ENCODE results near the gene ACTL7A. TPM values are rescaled to one million over a fixed set of nuclear protein-coding genes. Genes with fewer than 3 reads are reported as not detected.

The ACTL7A gene
- total and polyA plus RNA-seq, 2 experiments from 2014 or later: not detected

DNA sequence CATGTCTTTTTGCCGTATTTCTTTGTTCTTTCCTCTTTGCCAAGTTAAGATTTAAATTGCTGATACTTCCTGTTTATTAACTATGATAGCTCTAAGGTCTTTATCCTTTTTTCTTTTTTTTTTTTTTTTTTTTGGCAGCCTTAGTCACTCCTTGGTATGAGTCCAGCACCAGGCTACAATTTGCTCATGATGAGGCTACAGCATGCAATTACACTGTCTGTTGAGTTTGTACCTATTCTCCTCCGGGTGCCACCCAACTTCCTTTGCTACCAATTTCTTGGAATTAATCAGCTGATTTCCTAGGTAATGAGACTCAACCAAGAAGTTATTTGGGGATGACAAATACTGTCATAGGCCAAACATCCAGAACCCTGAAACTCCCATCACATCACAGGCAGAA is 31.8 kb upstream of the ACTL7A start (continued):
- TF ChIP-seq ZNF462 (CRISPR knock-in tag; IDR thresholded peaks at IDR 0.05): no peak
- no peak for TF ChIP-seq NANOG (IDR thresholded peaks at IDR 0.05; ENCODE audit: borderline replicate concordance)
- TF ChIP-seq STAT1 (IDR thresholded peaks at IDR 0.05; ENCODE audit: unreplicated experiment): no peak
- no peak for TF ChIP-seq POLR2AphosphoS5 (IDR thresholded peaks at IDR 0.05; ENCODE audit: low read depth)

DNA sequence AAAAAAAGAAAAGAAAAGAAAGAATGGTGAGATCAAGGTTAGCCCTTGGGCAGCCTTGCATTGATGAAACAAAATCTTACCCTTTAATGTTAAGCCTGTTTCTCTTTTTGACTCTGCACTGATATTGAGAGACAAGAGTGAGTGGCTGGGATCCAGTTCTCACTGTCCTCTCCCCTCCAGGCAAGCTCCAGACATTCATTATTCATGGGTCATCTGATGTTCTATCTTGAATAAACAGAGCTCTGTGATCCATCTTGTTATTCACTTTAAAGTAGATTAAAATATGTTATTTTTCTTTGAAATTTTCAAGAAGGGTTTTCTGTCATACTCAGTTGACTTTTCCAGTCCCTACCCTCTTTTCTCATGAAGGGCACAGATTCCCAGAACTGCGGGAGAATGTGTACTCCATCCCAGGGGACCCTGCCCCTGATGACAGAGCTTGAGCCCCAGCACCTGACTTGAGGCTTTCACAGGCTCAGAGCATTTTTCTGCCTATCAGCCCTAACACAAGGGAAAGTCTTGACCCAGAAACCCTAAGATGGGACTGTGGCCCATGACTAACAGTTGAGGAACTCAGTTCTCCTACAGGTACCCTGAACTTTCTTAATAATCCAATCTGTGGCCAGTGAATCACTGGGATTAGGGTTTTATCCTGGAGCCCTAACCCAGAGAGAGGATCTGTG is 30.4 kb upstream of the ACTL7A start:
- Histone ChIP-seq H3K27ac (ENCODE audit: low read depth) (no peak overlapping the region), H4K20me1 (replicated peaks; ENCODE audit: insufficient read depth) (no peaks in the 10 kb centered on the region), H3K4me1 (ENCODE audit: insufficient read depth) (no peaks in the 10 kb centered on the region; the same call in 1 of the 2 replicates), H3K4me2 (no peak overlapping the region), H3K27me3 (ENCODE audit: insufficient read depth) (no peaks in the 10 kb centered on the region), H3F3A (replicated peaks; ENCODE audit: low read depth) (no peaks in the 10 kb centered on the region), H3K9me2 (ENCODE audit: insufficient read depth) (peaks cover 7% of the 10 kb centered on the region; the same call in 1 of the 2 replicates), H3K36me3 (ENCODE audit: insufficient read depth) (no peaks in the 10 kb centered on the region), H2AFZ (no peak overlapping the region), H3K4me3 (no peak overlapping the region), H3K79me2 (replicated peaks; ENCODE audit: insufficient read depth) (no peaks in the 10 kb centered on the region)
- H3K4me1 Mint-ChIP-seq: peaks cover 11% of the 10 kb centered on the region
- no peak overlapping the region for H3K27ac Mint-ChIP-seq
- H3K27me3 Mint-ChIP-seq (ENCODE audit: insufficient read depth, low read depth, poor library complexity): no peaks in the 10 kb centered on the region
- no peaks in the 10 kb centered on the region; the same call in 2 of the 3 replicates for H3K36me3 Mint-ChIP-seq (ENCODE audit: low read depth)
- H3K4me3 Mint-ChIP-seq: no peak overlapping the region
- ATAC-seq (no peak), DNase-seq (ENCODE audit: low spot score) (no peak)
- no peaks in the 10 kb centered on the region; the same call in 2 of the 3 replicates for H3K9me3 Mint-ChIP-seq
- no peak for TF ChIP-seq STAT1 (IDR thresholded peaks at IDR 0.05; ENCODE audit: unreplicated experiment)
- no peak for TF ChIP-seq ETS1 (IDR thresholded peaks at IDR 0.05)
- no peak for TF ChIP-seq NANOG (IDR thresholded peaks at IDR 0.05; ENCODE audit: borderline replicate concordance)
- TF ChIP-seq CTCF (conservative IDR thresholded peaks at IDR 0.05; ENCODE audit: low read depth in 2 of 2): no peak
- no peak for TF ChIP-seq EZH2 (IDR thresholded peaks at IDR 0.05; ENCODE audit: low read depth, unreplicated experiment)
- TF ChIP-seq POLR2AphosphoS5 (IDR thresholded peaks at IDR 0.05; ENCODE audit: low read depth): no peak
- TF ChIP-seq EZH2phosphoT487 (IDR thresholded peaks at IDR 0.05; ENCODE audit: unreplicated experiment): no peak
- no peak for TF ChIP-seq CREB1 (CRISPR knock-in tag; IDR thresholded peaks at IDR 0.05; ENCODE audit: low read depth)
- TF ChIP-seq ZNF331 (CRISPR knock-in tag; IDR thresholded peaks at IDR 0.05; ENCODE audit: low read depth): no peak
- no peak for TF ChIP-seq JUNB (IDR thresholded peaks at IDR 0.05; ENCODE audit: unreplicated experiment)
